Dermis microvascular lymphatic vessel endothelial cell (primary cell): ENCODE results near the gene ZNF74. TPM values are rescaled to one million over a fixed set of nuclear protein-coding genes. Genes with fewer than 3 reads are reported as not detected.
"Not testable (repeated sequence)": the region's sequence is repeated elsewhere in the genome, so short reads cannot be mapped to it uniquely, and the experiment has no call there.

Experiments
- DNase-seq, 2 donors: peaks; one replicate each; pipeline versions ENCODE4 v3.0.0 to v3.0.0-alpha.2; 2010; ENCODE audit warnings: low read depth in 2 of 2
- total RNA-seq: library from RNA; depleted of rRNA; stranded (reverse); fragments of >200 nt; gene quantifications from 2 replicates; pipeline ENCODE4 v1.2.1, GENCODE V29; 2014

ZNF74 gene
- total RNA-seq, 1 donor from 2014 or later, result 10.0 TPM

DNA sequence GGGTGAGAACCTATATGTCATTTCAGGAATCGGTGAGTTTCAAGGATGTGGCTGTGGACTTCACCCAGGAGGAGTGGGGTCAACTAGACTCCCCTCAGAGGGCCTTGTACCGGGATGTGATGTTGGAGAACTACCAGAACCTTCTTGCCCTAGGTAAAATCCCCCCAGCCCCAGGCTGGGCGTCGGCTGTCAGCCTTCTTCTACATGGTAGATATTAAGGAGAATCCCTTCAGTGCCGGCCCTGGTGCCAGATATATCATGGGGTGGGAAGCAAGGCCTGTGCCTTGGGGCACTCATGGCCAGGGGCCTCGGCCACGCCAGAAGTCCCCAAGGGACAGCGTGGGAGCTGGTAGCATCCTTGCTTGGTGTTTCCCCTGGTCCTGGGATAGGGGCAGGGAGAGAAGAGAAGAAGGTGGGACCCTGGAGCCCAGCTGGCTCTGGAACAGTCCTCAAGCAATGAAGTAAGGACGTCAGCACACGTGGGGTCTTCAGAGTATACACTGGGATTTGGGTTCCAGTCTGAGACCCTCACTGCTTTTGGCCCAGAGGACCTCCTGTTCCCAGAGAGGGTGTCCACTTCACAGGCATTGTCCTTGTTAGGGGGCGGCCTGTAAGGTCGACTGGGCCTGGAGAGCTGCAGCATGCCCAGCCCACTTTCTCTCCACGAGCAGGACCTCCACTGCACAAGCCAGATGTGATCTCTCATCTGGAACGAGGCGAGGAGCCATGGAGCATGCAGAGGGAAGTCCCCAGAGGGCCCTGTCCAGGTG is 6.8 kb downstream of the ZNF74 start:
- DNase-seq, result no peak

GRCh38 chr22:20401376-20402014 is 7.5 kb downstream of the ZNF74 start:
- no peak for DNase-seq

DNA sequence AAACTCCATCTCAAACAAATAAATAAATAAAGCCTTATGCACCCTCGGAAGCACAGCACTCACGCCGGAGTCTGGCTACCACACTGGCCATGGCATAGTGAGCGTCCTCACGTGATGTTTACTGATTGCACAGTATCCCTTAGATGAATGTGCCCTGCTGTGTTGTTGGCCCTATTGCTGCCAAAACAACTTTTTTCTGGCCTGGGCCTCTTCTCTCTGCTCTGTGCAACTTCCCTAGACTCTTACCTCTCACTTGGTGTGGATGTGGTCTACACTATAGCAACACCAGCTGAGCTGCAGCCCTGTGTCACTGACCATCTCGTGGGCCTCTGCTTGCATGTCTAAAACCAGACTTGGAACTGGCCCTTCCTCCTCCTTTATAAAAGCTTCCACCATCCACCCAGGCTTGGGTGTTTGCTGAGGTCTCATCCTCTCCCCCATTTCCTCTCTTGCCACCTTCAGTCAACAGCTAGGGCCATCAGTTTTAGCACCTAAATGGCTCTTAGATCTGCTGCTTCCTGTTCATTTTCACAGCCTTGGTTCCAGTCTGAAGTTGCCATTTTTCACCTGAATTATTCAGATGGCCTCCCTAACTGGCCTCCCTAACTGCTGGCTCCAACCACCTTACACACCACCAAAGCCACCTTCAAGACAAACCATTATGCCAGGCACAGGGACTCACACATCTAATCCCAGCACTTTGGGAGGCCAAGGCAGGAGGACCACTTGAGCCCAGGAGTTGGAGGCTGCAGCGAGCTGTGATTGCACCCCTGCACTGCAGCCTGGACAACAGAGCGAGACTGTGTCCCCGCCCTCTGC is 9.2 kb downstream of the ZNF74 start:
- no peak for DNase-seq

DNA sequence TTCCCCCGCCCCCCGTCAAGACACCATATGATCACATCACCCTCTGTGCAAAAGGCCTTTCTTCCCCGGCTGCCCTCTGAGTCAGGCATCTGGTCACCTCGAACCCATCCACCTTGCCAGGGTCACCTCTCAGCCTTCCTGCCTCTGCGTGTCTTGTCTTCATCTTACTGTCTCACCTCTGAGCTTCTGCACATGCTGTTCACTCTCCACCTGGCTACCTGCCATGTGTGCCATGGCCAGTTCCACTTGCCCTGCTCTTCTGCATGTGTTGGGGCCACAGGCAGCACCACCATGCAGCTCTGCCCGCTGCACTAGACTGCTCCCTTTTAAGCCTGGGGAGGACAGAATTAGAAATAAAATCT is 9.8 kb downstream of the ZNF74 start:
- no peak for DNase-seq

DNA sequence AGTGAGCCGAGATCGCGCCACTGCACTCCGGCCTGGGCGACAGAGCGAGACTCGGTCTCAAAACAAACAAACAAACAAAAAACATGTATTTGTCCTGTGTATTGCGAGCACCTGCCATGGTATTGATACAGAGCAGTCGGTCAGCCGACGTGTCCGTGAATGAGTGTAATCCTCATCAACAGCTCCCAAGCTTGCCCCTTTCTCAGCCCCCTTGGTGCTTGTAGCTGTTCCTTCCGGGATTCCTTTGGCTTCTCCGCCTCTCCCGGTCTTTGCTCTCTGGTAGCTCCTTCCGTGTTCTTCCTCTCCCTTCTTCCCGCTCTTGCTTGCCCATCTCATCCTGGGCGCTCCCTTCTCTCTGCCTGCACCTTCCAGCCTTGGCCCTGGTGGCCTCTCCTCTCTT is 10.9 kb downstream of the ZNF74 start:
- DNase-seq, result no peak

GRCh38 chr22:20405291-20405930 is 11.5 kb downstream of the ZNF74 start:
- DNase-seq, result no peak

DNA sequence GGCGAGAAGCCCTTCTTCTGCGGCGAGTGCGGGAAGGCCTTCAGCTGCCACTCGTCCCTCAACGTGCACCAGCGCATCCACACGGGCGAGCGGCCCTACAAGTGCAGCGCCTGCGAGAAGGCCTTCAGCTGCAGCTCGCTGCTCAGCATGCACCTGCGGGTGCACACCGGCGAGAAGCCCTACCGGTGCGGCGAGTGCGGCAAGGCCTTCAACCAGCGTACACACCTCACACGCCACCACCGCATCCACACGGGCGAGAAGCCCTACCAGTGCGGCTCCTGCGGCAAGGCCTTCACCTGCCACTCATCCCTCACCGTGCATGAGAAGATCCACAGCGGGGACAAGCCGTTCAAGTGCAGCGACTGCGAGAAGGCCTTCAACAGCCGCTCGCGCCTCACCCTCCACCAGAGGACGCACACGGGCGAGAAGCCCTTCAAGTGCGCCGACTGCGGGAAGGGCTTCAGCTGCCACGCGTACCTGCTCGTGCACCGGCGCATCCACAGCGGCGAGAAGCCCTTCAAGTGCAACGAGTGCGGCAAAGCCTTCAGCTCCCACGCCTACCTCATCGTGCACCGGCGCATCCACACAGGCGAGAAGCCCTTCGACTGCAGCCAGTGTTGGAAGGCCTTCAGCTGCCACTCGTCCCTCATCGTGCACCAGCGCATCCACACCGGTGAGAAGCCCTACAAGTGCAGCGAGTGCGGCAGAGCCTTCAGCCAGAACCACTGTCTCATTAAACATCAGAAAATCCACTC is 12.2 kb downstream of the ZNF74 start:
- no peak for DNase-seq

- no peak for DNase-seq
Measured at GRCh38 chr22:20406686-20407408, 12.9 kb downstream of the ZNF74 start.

- no peak for DNase-seq
Measured at GRCh38 chr22:20407829-20408228, 13.9 kb downstream of the ZNF74 start.

DNA sequence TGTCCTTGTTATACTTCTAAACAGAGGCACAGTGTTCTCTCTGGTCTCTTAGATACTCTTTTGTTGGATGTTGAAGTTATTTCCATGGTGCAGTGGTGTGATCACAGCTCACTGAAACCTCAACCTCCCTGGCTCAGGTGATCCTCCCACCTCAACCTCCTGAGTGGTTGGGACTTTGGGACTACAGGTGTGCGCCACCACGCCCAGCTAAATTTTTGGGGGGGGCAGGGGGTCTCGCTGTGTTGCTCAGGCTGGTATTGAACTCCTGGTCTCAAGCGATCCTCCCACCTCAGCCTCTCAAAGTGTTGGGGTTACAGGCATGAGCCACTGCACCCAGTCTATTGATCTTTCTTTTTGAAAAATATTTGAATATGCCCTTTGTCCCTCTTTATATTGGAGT is 14.9 kb downstream of the ZNF74 start:
- DNase-seq, result no peak

- not testable (repeated sequence) for DNase-seq
Measured at GRCh38 chr22:20409385-20409784, 15.4 kb downstream of the ZNF74 start.

DNA sequence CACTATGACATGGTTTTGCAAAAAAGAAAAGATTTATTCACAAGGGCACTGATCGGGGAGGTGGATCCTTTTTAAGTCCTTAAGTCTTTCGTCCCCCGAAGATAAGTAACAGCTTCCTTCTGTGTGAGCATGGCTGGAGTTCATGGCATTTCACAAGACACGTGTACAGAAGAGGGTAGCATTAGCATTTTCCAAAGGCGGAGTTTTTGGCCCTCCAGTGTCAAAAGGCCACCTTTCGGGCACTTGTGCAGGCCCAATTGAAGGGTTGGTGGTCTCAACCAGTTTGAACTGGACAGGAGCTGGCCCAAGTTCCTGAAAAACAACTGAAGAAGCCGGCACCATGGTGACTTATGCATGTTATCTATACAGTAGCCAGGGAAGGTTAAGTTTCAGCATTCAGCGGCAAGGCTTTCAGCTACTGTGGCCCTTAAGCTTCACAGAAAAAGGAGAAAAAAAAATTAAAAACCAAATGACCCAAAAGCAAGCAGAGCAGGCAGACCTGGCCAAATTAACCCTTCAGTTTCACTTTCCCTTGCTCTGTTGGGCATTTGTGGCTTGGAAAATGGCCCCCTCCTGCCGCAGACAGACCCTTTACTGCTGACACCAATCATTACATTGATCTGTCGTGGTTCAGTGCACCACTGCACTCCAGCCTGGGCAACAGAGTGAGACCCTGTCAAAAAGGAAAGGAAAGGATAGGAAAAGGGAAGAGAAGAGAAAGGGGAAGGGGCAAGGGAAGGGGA is 18.7 kb downstream of the ZNF74 start:
- DNase-seq, result no peak

- no peak for DNase-seq
Measured at GRCh38 chr22:20413217-20414058, 19.5 kb downstream of the ZNF74 start.

- no peak for DNase-seq
Measured at GRCh38 chr22:20414059-20414440, 20.1 kb downstream of the ZNF74 start.

DNA sequence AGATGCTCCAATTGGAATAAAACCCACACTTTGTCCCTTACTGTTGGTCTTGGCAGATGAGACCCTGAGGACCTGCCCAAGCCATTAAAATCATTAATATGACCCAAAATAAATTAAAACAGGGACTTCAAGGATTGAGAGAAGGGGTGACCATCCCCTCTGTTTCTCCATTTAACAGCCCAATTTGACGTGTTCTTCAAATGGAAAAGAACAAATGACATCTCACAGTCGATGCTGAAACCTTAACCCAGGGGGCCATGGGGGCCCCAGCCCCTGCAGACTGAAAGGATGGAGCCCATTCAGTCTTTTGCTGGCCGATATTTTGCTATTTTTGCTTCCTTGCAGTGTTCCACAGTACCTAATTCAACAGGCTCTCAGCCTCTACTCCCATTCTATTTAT is 20.5 kb downstream of the ZNF74 start:
- DNase-seq, result no peak

DNA sequence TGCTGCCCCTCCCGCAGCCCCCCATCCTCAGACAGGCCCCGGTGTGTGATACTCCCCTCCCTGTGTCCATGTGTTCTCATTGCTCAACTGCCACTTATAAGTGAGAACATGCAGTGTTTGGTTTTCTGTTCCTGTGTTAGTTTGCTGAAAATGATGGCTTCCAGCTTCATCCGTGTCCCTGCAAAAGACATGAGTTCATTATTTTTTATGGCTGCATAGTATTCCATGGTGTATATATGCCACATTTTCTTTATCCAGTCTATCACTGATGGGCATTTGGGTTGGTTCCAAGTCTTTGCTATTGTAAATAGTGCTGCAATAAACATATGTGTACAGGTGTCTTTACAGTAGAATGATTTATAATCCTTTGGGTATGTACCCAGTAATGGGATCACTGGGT is 21.3 kb downstream of the ZNF74 start:
- not testable (repeated sequence) for DNase-seq

DNA sequence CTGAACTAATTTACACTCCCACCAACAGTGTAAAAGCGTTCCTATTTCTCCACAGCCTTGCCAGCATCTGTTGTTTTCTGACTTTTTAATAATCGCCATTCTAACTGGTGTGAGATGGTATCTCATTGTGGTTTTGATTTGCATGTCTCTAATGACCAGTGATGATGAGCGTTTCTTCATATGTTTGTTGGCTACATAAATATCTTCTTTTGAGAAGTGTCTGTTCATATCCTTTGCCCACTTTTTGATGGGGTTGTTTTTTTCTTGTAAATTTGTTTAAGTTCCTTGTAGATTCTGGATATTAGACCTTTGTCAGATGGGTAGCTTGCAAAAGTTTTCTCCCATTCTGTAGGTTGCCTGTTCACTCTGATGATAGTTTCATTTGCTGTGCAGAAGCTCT is 21.7 kb downstream of the ZNF74 start:
- not testable (repeated sequence) for DNase-seq

DNA sequence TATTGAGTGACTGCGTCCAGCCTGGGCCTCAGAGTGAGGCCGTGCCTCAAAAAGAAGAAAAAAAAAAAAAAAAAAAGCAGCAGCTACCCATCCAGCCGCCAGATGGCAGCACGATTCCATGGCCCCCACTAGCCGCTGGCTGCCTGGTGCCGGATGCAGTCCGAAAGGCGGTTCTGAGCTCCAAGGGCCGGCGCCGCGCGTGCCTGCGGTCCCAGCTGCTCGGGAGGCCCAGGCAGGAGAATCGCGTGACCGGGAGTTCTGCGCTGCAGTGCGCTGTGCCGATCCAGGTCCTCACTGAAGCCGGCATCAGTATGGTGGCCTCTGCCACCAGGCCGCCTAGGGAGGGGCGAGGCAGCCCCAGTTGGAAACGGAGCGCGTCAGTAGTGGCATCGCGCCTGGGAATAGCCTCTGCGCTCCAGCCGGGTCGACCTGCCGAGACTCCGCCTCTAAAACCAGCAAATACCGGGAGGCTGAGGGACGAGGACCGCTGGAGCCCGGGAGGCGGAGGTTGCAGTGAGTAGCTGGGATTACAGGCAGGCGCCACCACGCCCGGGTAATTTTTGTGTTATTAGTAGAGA is 24.3 kb downstream of the ZNF74 start:
- peak; percentile 59 to 84 for DNase-seq

DNA sequence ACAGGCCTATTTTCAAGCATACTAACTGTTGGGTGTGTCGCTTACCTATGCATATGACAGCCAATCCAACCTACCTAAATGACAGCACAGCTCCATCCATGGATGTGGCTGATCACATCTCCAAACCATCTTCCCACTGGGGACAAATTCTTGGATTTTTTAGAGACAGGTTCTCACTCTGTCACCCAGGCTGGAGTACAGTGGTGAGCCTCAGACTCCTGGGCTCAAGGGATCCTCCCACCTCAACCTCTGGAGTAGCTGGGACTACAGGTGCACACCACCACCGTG is 25.7 kb downstream of the ZNF74 start:
- no peak for DNase-seq
